ENCODE data around the gene HOXC13.

- TF ChIP-seq CTCF (IDR thresholded peaks at IDR 0.05) = no peak
- no peak for TF ChIP-seq POLR2A (IDR thresholded peaks at IDR 0.05)
Observed at GRCh38 chr12:53975064-53975471, 36.4 kb downstream of the HOXC13 start.

All from prostate gland (tissue), 2 donors.